Endometrium (tissue), 2 donors: ENCODE measurements around the gene SYCN.
"Not testable (repeated sequence)": the region's sequence is repeated elsewhere in the genome, so short reads cannot be mapped to it uniquely, and the experiment has no call there.

Source experiments
- FAIRE-seq: peaks from 2 replicates; lab custom pipeline; 2012; peaks lifted over from hg19 to GRCh38; lab: Jason Lieb, UNC
- donor health status: control.
- donor health status: control.

SYCN gene

DNA sequence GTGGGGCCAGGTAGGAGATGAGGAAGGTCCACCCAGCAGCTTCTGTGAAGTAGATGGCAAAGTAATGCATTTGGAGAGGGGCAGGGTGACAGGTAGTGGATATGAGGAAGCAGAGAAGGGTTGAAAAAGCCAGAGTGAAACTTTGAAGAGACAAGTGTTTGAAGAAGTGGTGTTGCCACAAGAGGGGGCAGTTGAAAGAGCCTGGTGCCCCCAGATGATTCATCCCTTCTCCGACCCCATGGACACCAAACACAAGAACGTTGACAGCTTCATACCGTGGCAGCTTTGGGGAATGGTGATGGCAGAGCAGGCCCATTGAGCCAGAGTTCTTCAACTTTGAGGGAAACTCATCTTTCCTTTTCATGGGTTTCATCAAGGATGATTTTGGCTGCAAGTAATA lies 20.8 kb upstream of the SYCN start:
- no peak for FAIRE-seq

DNA sequence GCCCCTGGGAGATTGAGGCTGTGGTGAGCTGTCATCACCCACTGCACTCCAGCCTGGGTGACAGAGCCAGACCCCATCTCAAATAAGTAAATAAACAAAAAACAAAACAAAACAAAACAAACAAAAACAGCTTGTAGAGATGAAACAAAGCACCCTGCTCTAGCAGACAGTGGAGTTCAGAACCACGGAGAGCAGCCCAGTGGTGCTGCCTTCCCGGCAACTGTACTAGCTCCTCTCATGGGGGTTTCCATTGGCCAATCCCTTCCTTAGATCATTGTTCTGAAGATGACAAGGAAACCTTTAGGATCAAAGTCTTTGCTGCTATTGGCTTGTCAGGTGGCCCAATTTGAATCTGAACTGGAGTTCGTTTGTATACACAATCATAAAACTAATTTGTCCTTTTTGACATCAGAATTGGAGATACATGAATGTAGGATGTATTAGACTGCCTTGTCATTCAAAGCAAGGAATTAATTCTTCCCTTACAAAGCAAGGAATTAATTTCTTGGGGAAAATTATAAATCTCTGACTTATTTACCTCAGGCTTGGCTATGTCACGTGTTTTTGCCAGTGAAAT lies 19.7 kb upstream of the SYCN start:
- FAIRE-seq, result no peak

DNA sequence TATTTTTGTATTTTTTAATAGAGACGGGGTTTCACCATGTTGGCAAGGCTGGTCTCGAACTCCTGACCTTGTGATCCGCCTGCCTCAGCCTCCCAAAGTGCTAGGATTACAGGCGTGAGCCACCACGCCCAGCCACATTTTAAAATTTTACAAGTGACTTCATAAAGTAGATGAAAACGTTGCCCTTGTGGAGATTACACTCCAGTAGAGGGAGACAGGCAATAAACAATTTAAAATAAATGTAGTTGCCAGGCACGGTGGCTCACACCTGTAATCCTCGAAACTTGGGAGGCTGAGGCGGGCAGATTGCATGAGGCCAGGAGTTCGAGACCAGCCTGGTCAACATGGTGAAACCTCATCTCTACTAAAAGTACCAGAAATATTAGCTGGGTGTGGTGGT lies 15.0 kb upstream of the SYCN start:
- not testable (repeated sequence) for FAIRE-seq

DNA sequence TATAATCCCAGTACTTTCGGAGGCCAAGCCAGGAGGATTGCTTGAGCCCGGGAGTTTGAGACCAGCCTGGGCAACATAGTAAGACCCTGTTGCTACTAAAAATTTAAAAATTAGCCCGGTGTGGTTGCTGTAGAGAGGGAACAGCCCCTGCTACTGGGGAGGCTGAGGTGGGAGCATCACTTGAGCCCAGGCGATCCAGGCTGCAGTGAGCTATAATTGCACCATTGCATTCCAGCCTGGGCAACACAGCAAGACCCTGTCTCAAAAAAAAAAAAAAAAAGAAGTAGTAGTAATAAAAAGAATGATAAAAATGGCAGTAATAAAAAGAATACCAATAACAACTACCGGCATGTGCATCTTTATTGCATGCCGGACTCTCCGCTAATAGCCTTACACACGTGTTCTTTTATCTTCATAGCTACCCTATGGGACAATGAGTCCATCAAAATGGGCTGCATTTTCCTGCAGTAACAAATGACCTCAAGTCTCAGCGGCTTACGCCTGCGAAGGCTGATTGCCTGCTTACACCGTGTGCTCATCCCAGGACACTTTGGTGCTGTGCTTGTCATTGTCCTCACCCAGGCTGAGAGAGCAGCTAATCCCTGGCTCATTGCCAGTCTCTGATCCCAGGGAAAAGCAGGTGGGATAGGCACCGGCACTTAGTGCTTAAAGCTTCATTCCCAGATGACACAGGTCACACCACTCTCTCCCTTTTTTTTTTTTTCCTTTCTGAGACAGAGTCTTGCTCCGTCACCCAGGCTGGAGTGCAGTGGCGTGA lies 14.4 kb upstream of the SYCN start:
- no peak for FAIRE-seq

DNA sequence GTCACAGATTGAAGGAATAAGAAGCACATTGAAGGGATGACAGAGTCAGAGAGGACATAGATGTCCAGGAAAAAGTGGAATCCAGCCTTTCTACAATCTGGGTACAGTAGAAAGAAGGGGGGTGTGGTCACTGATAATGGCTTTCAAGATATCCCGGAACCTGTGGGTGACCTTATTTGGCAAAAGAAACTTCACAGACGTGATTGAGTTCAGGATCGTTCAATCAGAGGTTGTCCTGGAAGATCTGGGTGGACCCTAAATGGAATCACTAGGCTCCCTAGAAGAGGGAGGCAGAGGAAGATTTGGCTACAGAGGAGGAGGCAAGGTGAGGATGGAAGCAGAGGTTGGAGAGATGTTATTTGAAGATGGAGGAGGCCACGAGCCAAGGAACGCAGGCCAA lies 13.0 kb upstream of the SYCN start:
- FAIRE-seq, result no peak

DNA sequence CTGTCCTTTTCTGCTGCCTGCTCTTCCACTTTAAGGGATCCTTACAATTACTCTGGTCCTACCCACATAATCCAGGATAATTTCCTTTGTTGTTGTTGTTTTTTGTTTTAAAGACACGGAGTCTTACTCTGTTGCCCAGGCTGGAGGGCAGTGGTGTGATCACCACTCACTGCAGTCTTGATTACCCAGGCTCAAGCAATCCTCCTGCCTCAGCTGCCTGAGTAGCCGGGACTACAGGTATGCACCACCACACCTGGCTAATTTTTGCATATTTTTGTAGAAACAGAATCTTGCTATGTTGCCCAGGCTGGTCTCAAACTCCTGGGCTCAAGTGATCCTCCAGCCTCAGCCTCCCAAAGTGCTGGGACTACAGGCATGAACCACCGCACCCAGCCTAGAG lies 11.3 kb upstream of the SYCN start:
- FAIRE-seq, result not testable (repeated sequence)

DNA sequence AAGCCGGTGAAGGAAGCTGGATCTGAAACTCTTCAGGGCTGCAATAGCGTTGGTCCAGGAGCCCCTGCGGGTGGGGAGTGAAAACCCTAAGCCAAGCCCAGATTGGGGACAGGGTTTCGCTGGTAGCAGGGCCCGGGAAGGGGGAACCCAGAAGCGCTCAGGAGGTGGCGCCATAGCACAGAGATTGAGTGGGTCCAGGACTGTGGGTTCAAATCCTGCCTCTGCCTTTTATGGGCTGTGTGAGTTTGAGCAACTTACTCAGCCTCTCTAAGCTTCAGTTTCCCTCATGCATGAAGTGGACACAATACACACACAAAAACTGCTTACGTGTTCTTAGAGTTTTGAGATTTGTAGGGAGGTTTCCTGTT lies 8.3 kb upstream of the SYCN start:
- FAIRE-seq, result no peak

DNA sequence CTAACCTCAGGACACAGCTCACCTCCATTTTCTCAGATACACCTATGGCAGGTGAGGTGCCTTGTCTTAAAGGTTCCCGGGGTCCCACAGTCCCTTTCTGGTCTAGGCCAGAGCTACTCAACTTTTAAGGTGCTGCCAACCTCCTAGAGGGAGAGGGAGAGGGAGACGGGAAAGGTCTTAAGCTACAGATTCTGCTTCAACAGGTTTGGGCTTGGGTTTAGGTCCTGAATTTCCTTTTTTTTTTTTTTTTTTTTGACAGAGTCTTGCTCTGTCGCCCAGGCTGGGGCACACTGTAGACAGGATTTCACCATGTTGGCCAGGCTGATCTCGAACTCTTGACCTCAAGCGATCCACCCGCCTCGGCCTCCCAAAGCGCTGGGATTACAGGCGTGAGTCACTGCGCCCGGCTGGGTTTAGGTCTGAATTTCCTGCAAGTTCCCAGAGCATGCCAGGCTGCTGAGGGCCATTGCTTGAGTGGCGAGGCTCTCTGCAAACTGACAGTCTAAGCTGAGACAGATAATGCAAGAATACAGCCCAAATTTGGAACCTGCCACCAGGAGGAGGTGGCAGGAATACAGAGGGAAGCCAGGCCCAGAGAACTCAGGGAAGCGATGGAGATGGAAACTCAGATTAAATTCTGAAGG lies 7.8 kb upstream of the SYCN start:
- no peak for FAIRE-seq

DNA sequence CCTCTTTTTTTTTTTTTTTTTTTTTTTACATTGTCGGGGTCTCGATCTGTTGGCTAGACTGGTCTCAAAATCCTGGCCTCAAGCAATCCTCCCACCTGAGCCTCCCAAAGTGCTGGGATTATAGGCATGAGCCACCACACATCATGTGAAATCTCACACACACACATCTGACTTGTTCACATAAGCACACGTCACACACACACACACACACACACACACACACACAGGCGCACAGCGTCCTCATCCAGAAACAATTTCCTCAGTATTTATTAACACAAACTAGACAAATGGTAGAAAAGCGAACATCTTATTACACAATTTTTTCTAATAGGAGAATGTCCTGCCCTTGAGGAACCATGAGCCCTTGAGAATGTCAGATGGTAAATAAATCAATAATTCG lies 5.1 kb upstream of the SYCN start:
- no peak for FAIRE-seq

DNA sequence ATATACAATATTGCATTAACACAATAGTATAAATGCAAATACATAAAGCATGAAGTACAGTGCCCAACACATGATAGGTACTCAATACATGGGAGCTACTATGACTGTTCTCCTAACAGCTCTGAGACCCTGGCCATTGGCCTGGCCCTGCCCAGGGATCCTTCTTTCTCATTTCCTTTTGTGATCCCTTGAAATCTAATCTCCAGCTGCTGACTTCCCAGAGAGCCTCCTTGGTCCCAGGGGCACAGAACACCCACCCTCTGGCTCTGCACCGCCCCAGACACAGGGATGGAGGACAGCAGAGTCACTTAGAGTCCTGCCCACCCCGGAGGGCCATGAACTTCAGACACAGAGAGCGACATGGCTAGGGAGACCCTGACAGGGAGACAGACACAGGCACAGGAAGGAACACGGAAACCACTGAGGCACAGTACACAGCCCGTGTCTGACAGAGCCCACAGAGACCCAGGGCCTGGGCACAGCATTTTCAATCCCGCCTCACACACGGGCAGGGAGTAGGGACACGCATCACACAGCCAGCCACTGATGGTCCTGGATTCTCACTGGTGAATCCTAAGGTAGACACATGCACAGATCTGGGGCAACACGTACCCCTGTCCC lies 4.2 kb upstream of the SYCN start:
- FAIRE-seq, result no peak

DNA sequence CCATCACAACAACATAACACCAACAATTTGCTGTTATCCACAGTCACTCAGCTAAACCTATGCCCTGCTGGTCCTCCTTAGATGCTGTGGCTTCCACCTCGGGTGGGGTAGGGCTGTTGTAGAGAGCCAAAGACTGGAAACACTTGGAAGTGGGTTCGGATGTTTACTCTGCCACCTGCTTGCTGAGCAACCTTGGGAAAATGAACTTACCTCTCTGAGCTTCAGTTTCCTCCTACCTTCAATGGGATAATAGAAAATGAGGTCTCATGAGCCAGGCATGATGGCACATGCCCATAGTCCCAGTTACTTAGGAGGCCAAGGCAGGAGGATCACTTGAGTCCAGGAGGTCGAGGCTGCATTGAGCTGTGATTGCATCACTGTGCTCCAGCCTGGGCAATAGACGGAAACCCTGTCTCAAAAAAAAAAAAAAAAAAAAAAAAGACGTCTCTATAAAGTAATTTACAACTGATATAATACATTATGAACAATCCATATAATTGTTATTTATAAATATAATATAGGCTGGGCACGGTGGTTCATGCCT lies 3.3 kb upstream of the SYCN start:
- FAIRE-seq, result no peak

DNA sequence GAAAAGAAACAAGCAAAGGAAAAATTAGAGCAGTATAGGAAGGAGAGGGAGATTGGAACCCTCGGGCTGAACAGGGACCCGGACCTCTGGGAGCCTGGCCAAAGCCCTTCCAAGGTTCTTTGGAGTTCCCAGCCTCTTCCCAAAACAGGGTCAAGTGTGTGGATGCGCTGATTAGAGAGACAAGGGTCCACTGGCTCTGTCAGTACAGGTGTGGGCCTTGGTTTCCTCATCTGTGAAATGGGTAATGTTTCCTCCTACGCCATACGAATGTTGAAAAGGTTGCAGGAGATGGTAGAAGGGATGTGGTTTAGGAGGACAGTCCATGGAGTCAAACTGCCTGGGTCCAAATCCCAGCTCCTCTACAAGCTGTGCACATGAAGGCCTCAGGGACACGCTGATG lies 2.1 kb upstream of the SYCN start:
- FAIRE-seq, result no peak

DNA sequence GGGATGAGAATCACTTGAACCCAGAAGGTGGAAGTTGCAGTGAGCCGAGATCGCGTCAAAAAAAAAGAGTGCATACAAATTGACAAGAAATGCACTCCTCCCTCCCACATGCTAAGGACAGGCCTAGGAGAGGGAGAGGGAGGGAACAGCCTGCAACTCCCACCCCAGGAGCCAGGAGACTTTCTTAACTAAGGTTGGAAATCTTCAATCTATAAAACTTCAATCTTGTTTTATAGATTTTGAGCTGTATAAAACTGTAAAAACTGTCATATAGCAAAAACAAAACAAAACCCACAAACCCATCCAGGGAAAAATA lies 1.3 kb upstream of the SYCN start:
- no peak for FAIRE-seq

DNA sequence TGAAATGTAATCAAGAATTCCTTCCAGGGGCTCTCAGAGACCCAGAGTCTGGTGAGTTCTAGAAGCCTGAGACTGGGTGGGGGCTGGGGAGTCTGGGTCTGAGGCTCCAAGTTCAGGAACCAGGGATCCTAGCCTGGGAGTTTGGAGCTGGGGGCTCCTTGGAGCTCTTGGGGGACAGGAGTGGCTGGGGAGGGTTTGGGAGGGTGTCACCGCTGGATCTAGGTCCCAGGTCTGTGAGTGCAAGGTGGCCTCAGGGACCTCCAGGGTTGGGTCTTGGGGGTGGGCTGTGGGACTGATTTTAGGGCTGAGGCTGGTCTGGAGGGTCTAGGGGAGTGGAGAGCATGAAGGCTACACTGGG lies 1.1 kb downstream of the SYCN start:
- FAIRE-seq, result no peak

DNA sequence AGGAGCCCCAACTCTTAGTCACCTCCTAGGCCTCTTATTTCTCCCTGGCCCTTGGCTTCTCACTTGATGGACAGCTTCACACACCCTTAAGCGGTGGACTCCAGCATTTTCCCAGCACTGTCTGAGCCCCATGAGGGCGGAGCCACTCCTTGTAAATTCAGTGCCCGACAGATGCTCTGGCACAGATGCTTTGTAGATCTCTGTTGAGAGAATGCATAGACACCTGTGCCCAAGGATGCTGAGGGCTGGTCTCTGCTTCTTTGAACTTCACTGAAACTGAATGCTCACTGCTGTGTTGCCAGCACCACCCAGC lies 3.3 kb downstream of the SYCN start:
- no peak for FAIRE-seq

DNA sequence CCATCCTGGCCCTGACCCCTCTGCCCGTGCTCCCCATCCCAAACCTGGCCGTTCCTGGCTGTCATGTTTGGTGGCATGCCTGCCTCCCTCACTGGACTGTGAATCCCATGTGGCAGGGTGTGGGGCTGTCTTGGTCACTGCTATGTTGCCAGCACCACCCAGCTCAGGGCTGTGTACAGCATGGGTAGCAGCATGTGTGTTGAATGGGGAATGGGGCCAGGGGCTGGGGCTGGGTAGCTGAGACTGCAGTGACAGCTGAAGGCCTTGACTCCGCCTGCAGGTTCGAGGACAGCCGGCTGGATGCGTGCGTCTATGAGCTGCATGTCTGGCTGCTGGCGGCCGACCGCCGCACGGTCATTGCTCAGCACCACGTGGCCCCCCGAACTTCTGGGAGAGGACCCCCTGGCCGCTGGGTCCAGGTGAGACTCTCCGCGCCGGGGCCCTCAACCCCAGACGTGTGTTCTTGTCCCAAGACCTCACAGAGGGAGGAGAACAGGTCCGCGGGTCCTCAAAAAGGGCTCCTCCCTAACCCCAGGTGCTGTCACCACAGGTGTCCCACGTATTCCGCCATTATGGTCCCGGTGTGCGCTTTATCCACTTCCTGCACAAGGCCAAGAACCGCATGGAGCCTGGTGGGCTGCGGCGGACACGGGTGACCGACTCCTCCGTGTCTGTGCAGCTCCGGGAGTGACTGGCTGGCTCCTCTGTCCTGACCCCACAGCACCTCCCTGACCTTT lies 3.8 kb downstream of the SYCN start:
- no peak for FAIRE-seq

DNA sequence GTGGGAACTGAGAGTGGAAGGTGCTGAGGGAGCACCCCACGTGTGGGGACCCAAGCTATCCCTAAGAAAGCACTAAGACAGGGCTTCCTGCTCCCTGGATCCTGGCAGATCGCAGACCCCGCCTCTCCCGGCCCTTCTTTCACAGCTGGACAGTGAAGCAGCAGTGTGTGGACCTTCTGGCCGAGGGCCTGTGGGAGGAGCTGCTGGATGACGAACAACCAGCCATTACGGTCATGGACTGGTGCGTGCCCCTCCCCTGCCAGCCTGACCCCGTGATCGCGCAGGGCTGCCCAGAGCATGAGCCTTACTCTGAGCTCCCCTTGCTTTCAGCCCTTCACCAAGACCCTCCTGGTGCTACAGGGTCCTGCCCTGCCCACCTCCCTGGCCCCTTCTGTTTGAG lies 5.0 kb downstream of the SYCN start:
- FAIRE-seq, result no peak

DNA sequence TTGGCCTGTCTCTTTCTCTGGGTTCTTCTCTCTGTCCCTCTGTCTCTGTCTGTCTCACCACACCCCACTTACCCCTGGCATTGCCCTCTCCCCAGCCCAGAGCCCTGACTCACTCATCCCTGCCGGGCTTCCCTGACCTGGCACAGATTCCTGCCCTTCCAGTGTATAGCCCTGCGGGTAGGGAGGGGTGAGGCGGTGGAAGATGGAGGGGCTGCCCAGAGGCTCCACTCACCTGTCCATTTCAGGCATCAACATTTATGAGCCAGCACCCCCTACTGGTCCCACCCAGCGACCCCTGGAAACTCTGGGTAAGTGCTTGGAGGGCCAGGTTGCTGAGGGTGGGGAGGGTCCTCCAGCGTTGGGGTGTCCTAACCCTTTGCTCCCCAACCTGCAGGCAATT lies 6.3 kb downstream of the SYCN start:
- no peak for FAIRE-seq

DNA sequence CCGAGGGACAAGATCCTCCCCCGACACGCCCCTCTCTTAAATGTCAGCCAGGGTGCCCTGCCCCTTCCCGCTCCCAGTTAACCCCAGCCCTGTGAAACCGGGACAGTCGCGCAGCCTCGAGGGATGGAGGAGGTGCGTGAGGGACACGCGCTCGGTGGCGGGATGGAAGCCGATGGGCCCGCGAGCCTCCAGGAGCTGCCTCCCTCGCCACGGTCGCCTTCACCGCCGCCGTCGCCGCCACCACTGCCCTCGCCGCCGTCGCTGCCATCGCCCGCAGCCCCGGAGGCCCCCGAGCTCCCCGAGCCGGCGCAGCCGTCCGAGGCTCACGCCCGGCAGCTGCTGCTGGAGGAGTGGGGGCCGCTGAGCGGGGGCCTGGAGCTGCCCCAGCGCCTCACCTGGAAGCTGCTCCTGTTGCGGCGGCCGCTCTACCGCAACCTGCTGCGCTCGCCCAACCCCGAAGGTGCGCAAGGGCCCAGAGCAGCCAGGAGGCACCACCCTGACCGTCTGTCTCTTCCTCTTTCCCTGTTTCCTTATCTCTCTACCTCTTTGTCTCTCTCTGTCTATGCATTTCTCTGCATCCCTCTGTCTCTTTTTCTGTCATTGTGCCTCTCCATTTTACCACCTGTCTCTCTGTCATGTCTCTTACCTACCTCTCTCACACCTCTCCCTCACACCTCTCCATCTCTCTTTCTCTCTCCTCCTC lies 7.1 kb downstream of the SYCN start, which contains the start of gene NCCRP1:
TSS of gene NCCRP1 (plus strand) at position 105 of the 703 bp plus-strand sequence. CDS start at position 124, 19 bp downstream.
- no peak for FAIRE-seq

DNA sequence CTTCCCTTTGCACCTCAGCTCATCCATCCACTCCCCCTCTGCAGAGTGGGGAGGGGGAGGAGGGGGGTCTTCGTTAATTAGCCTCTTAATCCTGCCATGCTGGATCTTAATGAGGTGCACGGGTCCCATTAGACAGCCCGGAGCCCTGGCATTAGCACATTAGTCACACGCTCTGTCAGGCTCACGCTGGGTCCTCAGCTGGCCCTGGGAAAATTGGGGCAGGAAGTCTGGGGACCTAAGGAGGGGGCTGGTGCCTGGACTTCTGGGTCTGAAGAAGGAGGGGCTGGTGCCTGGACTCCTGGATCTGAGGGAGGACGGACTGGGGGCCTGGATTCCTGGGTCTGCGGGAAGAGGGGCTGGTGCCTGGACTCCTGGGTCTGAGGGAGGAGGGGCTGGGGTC lies 7.7 kb downstream of the SYCN start:
- FAIRE-seq, result no peak

DNA sequence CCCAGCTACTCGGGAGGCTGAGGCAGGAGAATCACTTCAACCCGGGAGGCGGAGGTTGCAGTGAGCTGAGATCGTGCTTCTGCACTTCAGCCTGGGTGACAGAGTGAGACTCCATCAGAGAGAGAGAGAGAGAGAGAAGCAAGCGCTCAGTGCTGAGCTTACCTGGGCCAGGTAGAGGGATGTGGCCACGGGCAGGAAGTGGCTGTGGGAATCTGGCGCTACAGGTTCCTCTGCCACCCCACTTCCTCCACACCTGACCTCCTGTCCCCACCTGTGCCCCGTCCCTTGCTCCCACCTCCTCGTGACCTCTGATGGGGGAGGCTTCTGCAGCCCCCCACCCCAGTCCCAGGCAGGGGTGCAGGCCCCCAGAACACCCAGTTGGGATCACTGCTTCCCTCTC lies 8.3 kb downstream of the SYCN start:
- FAIRE-seq, result no peak
